Measurements from ENCODE around the gene KLHL29.

The KLHL29 gene

DNA sequence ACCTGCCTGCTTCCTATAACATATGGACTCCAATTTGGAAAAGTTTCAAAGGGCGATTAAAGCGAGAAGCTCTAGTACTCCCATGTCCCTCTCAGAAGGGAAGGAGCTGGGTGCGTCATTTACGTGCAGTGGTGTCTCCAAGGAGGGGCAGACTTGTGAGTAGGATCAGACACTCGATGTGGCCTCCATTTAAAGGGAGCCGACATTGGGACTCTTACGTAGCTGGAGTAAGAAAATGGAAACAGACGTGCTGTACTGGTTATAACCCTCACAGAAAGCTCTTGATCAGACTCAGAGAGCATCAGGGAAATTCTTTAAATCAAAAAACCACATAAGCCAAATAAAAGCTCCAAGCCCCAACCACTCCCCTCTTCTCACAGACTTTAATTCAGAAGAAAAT lies 198.5 kb downstream of the KLHL29 start:
- no peak for DNase-seq

DNA sequence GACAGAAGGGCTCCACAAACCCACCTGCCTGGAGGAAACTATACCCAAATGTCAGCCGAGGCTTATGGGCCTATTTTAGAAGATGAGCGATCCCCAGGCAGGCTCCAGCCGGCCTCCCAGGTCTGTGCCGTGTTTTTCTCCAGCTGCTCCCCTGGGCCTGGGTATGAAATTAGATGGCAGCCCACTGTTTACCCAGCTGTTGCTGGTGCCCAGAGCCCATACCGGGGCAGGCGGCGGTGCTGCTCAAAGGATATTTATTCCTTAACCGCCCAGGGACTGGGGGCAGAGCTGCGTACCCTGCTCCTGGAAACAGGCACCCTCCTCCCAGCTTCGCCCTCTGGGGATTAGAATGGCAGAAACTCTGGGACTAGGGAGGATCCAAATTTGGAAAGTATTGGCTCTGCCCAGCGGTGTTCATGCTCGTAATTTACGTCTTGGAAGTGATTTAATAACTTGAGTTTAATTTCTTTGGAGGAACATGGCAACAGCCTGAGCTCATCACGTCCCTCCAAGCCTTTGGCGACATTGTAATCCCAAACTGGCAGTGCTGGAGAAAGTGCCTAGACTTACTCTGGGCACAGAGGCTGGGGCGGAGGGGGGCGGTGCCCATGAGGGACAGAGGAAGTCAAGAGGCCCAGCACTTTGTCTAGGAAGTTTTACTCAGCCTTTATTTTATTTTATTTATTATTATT lies 199.2 kb downstream of the KLHL29 start:
- no peak for DNase-seq

- DNase-seq: no peak
These were observed 200.5 kb downstream of the KLHL29 start for GRCh38 chr2:23585273-23586170.

- no peak for DNase-seq
These were observed 201.8 kb downstream of the KLHL29 start for GRCh38 chr2:23586741-23587306.

- DNase-seq: no peak
These were observed 202.4 kb downstream of the KLHL29 start for GRCh38 chr2:23587341-23587880.

DNA sequence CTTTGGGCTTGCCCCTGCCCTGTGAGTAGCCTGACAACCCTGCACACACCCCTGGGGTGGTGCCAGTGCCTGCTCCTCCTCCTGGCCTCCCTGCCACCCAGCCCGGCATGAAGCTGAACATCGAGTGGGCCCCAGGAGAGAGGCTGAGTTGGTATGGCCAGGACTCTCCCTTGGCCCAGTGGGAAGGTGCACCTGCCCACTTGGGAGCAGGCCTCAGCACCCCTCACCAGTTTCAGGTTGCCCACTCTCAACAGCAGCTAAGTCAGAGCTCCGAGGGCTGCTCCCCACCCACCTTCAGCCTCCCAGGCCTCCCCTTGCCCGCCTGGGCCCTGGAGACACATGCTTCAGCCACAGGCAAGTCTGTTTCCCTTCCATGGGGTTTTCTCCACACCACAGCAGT lies 203.1 kb downstream of the KLHL29 start:
- DNase-seq: no peak

DNA sequence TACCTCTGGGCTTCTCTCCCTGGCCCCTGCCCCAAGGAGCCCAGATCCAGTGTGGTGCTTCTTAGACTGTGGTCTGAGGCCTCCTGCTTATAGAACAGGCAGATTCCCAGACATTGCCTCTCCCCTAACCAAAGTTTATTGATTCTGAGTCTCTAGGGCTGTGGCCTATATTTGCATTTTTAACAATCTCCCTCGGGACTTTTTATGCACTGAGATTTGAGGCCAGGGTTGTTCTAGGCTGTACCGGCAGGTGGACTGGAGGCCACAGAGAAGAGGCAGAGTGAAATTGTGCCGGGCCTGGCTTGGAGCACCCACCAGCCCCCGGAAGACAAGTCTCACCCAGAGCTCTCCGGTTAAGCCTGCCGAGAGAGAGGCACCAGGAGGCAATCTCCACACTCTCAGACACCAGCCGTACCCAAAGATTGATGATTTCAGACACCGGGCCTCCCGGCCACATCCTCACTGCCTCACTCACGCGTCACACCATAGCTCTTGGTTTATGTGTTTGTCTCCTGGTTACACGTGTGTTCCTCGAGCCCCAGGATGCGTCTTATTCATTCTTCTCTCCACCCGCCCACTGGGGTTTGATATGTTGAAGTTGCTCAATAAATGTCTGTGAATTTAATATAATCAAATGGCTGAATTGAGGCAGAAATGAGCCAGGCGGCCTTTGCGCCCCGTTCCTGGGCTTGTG lies 203.7 kb downstream of the KLHL29 start:
- no peak for DNase-seq

DNA sequence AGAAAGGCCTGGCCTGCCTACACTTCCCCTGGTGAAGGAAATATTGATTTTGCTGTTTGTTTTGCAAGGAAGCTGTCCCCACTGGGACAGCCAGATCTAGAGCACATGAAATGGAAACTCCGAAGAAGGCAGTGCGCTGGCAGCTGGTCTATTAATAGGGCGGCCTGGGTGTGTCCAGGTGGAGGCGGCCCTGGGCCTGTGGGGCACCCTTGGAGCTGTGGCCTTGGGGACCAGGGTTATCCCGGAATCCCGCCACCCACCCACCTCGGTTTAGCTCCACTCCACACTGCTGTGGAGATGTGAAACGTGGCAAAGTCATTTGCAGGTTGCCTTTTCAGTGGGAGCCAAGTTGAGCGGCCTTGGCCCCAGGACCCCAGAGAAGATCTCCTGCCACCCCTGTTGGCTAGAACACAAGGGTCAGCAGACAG lies 204.3 kb downstream of the KLHL29 start:
- DNase-seq: no peak

DNA sequence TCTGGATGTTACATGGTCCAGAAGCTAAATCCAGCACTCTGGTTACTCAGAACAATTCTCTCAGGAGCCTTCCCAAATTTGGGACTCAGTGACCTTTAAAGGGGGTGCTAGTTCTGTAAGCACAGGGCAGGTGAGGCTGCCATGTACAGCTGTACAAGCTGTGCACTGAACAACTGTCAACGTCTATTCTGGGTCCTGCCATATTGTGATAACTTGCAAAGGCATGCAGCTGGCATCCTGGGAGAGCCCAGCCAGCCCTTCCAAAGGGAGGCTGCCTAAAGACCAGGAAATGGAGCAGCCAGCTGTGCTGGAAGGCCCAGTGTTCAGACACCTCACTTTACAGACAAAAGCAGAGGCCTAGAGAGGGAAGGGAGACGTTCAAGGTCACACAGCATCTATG lies 204.8 kb downstream of the KLHL29 start:
- DNase-seq: no peak

DNA sequence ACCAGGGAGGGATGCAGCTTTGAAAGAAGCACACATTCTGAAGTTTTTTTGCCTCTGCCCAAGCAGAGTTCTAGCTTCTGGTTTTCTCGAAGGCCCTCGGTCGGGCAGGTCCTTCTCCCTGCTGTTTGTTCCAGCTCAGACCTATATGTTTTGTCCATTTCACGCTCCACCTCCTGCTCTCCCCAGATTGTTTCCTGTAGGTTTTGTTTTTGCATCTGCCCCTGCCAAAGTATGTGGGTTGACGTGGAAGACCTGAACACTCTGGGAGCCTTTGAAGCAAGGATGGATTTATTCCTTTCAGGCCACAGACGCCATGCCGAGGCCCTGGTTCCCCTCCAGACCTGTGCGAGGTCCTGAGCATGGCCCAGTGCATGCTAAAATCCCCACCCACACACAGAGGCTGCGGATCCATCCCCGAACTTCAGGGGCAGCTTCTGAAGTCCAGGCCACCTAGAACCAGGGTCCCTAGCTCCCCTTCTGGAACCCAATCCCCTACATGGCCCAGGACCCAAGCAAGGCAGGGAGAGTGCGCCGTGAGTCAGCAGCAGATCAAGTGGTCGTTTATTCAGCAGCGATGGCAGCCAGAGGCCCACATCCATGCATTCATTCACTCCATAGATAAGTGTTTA lies 205.4 kb downstream of the KLHL29 start:
- DNase-seq: no peak

GRCh38 chr2:23591111-23591510 lies 206.1 kb downstream of the KLHL29 start:
- no peak for DNase-seq

- no peak for DNase-seq
These were observed 207.2 kb downstream of the KLHL29 start for GRCh38 chr2:23592061-23592685.

DNA sequence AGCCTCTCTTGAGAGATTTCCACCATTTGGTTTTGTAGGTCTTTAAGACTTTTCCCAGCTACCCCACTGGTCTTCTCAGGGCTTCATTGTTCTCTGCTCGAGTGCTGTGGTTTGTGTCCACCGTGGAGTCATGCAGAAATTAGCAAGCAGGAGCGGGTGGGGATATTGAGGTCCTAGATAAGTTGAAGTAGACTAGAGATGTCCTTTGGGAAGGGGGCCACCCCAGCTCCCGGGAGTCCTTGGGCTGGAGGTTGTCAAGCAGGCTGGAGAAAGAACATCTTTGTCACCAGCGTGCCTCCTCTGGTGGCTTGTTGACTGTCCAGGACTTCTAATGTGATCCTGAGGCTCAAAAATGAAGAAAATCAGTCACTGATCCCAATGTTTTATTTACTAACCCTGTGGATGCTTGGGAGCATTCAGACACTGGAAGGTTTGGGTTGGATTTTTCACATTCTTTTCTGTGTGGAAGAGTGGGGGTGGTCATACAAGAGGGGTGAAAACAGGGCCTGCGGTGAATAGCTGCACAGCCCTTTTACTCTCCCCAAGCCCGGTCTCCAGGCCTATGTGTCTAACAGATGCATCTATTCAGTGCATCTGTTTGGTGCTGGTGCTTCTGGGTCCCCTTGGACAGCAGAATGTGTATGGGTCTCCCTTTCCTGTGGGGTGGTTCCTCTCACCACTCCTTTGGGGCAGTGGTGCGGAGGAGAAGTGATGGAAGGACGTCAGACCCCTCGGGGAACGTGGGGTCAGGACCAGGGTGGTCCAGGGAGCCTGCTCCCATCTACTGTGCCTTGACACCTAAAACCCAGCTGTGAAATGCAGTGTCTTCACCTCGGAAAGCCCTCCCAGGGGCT lies 208.1 kb downstream of the KLHL29 start:
- no peak for DNase-seq

- no peak for DNase-seq
These were observed 208.9 kb downstream of the KLHL29 start for GRCh38 chr2:23593752-23594459.

GRCh38 chr2:23594460-23594825 lies 209.5 kb downstream of the KLHL29 start:
- no peak for DNase-seq

DNA sequence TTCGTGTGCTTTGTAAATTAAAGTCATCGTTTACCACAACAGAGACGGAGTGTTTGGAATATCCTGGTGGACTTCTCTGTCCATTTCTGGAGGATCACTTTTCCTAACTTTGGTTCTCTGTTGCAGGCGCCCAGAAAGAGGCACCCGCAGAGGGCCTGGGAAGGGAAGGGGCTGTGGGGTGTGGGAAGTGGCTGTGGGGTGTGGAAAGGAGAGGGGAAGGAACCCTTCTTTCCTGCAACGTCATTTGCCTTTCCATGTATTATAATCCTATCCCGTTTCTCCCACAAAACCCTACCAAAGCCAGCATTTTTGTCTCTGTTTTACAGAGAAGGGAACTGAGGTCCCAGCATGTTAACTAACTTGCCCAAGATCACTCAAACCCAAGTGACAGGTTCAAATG lies 210.0 kb downstream of the KLHL29 start:
- DNase-seq: no peak

- DNase-seq: no peak
These were observed 210.7 kb downstream of the KLHL29 start for GRCh38 chr2:23595601-23596251.

DNA sequence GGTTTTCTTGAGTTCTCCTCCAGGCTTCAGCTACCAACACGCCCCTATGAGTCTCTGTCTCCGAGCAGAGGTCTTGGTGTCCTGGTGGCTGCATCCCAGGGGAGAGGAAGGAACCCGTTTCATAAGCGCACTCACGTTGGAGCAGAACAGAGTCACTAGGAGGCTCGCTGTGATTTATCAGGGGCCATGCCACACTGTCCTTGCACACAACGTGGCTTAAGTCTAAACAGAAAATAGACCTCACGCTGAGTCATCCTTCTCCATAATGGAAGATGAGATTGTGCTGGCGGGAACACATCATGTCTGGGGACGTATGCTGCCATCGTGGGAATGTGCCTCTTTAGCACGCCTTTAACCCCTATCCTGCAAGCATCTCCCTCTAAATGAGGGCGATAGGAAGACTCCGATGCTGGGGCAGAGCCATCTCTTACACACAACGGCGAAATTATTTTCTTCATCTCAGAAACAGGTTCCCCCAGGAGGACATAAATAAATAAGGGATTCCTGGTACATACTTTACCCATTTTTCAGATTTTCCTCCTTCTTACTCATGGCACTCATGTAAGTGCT lies 211.4 kb downstream of the KLHL29 start:
- DNase-seq: no peak

- no peak for DNase-seq
These were observed 212.7 kb downstream of the KLHL29 start for GRCh38 chr2:23597687-23598086.

- no peak for DNase-seq
These were observed 214.0 kb downstream of the KLHL29 start for GRCh38 chr2:23599006-23599405.
